ENCODE measurements around the gene TNRC18. TPM values are rescaled to one million over a fixed set of nuclear protein-coding genes. Genes with fewer than 3 reads are reported as not detected.

Gene TNRC18
- total and polyA plus RNA-seq, 2 donors (not counting 1 experiment from before 2014, with no cell fraction given): 17.8 to 75.0 TPM

DNA sequence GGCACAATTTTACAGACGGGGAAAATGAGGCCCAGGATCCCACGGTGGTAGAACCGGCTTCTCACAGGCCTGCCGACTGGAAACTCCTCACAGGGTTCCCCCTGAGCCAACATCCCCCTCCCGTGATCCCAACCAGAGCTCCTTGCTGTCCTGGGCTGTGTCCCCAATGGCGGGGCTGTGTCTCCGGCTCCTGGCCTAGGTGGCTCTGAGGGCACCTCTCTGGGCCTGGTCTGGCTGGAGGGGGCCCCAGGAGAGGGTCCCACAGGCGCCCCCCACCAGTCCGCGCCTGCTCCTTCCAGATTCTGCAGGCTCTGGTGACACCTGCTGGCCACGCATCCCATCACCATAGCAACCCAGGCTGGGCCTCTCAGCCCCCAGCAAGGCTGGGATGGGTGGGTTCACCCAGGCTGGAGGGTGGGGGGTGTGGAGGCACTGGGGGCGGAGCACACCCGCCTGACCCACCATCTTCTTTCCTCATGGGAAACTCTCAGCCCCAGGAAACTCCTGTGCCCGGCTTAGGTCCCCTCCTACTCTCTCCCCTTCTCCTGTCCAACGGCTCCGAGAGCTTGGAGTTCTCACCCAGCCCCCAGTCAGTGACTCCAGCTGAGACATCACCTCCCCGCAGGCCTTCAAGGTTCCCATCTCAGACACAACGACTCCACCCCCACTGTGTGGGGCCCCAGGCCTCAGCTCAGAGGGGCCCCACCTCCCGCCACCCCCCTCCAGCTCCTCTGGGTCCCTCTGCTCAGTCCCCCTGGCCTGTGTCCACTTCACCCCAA, 27.1 kb upstream of the TNRC18 start:
- H3K9ac ChIP-seq (ENCODE audit: low read length): no peak overlapping the region
- H3K4me1 Mint-ChIP-seq: no peaks in the 10 kb centered on the region
- H3K36me3 ChIP-seq (replicated peaks in 1 of 2; ENCODE audit: control extremely low read depth in 1 of 2, control insufficient read depth in 1 of 2, extremely low read depth in 1 of 2, insufficient read depth in 2 of 2, low read length in 1 of 2): no peaks in the 10 kb centered on the region
- H3K4me1 ChIP-seq (ENCODE audit: control insufficient read depth in 2 of 2, insufficient read depth in 2 of 2, low read length in 2 of 2): no peaks in the 10 kb centered on the region
- H3K4me2 ChIP-seq (replicated peaks; ENCODE audit: low read depth, low read length, poor library complexity, severe bottlenecking): no peak overlapping the region
- no peaks in the 10 kb centered on the region for H3K9me3 ChIP-seq (ENCODE audit: control extremely low read depth in 1 of 3, control insufficient read depth in 2 of 3, insufficient read depth in 1 of 3, low read length in 2 of 3)
- intact Hi-C loops (cut with micrococcal nuclease): loop anchor here (1.0 to 5.0 kb wide), 2 partner anchors 54 to 618 kb away; no protein-coding TSS in a partner anchor
- POLR2A ChIA-PET: no interaction called here
- no peaks in the 10 kb centered on the region for H3K9me3 Mint-ChIP-seq (ENCODE audit: insufficient read depth)
- WGBS (ENCODE audit: insufficient coverage): 27% methylated on average over 18 of the region's 19 CpGs
- H3K4me3 Mint-ChIP-seq: no peak overlapping the region
- peaks cover 1% of the 10 kb centered on the region for H3K27me3 Mint-ChIP-seq
- TF ChIP-seq EZH2 (IDR thresholded peaks at IDR 0.05; ENCODE audit: borderline replicate concordance, insufficient read depth, low read depth, low read length, poor library complexity, severe bottlenecking): no peak
- TF ChIP-seq, protein P1, sequence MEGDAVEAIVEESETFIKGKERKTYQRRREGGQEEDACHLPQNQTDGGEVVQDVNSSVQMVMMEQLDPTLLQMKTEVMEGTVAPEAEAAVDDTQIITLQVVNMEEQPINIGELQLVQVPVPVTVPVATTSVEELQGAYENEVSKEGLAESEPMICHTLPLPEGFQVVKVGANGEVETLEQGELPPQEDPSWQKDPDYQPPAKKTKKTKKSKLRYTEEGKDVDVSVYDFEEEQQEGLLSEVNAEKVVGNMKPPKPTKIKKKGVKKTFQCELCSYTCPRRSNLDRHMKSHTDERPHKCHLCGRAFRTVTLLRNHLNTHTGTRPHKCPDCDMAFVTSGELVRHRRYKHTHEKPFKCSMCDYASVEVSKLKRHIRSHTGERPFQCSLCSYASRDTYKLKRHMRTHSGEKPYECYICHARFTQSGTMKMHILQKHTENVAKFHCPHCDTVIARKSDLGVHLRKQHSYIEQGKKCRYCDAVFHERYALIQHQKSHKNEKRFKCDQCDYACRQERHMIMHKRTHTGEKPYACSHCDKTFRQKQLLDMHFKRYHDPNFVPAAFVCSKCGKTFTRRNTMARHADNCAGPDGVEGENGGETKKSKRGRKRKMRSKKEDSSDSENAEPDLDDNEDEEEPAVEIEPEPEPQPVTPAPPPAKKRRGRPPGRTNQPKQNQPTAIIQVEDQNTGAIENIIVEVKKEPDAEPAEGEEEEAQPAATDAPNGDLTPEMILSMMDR (IDR thresholded peaks at IDR 0.05): peak; percentile 47
- CTCF ChIA-PET: interaction anchor here (0.5 to 4.9 kb wide), 14 partner anchors 14 to 366 kb away, joined by 3 to 54 read pairs (median 4); no protein-coding TSS in a partner anchor
- no peak overlapping the region for H3K27ac Mint-ChIP-seq
- H3K27me3 ChIP-seq (replicated peaks in 1 of 4; ENCODE audit: control extremely low read depth in 1 of 4, control insufficient read depth in 3 of 4, insufficient read depth in 4 of 4, low read length in 3 of 4): peaks cover 0 to 4% (median 0%) of the 10 kb centered on the region in 4 experiments
- no peaks in the 10 kb centered on the region for H3K79me2 ChIP-seq (ENCODE audit: control insufficient read depth, insufficient read depth, low read length)
- H3K27ac ChIP-seq (ENCODE audit: low read length in 2 of 2): no peak overlapping the region
- DNase-seq (peak; percentile 52), ATAC-seq (ENCODE audit: low read depth) (peak; percentile 68)
- H4K20me1 ChIP-seq (ENCODE audit: control insufficient read depth, insufficient read depth, low read length, poor library complexity, severe bottlenecking): no peaks in the 10 kb centered on the region
- no peak overlapping the region for H2AFZ ChIP-seq (ENCODE audit: insufficient read depth, low read depth, low read length, poor library complexity, severe bottlenecking)
- no peak overlapping the region for H3K4me3 ChIP-seq (ENCODE audit: control extremely low read depth in 1 of 5, extremely low read depth in 1 of 5, insufficient read depth in 1 of 5, low read depth in 2 of 5, low read length in 4 of 5)

Measured in B cell (primary cell).